ENCODE data around the gene KRT33B.
"Not testable (repeated sequence)": the region's sequence is repeated elsewhere in the genome, so short reads cannot be mapped to it uniquely, and the experiment has no call there.

Gene KRT33B

DNA sequence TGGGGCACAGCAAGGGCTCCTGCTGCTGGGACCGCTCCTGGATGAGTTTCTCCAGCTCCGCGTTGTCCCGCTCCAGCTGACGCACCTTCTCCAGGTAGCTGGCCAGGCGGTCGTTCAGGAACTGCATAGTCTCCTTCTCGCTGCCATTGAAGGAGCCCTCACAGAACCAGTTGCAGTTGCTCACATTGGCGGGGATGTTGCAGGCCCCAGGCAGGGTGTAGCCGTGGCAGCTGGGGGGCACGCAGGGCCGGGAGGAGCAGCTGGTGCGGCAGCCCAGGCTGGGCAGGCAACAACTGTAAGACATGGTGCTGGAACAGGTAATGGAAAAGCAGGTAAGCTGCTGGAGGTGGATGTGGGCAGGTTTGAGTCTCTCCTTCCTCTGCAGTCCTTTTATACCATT lies 12.3 kb upstream of the KRT33B start, which contains the start of gene KRT34:
Gene KRT34 (minus strand): TSS at position 364 of the 400 bp plus-strand sequence. CDS start 60 bp downstream, at position 304.
- peaks cover 10% of the 10 kb centered on the region for H3K4me1 Mint-ChIP-seq (ENCODE audit: low read depth)
- not testable (repeated sequence) for H3K27ac Mint-ChIP-seq; H3K36me3 Mint-ChIP-seq (ENCODE audit: low read depth); H3K4me3 Mint-ChIP-seq; H3K9me3 Mint-ChIP-seq; H3K27me3 Mint-ChIP-seq

GRCh38 chr17:41380091-41380490 lies 10.5 kb upstream of the KRT33B start:
- not testable (repeated sequence) for H3K27me3 Mint-ChIP-seq; H3K4me3 Mint-ChIP-seq; H3K36me3 Mint-ChIP-seq (ENCODE audit: low read depth); H3K27ac Mint-ChIP-seq; H3K9me3 Mint-ChIP-seq
- H3K4me1 Mint-ChIP-seq (ENCODE audit: low read depth) = peaks cover 10% of the 10 kb centered on the region

GRCh38 chr17:41377546-41377945 lies 7.9 kb upstream of the KRT33B start:
- no peak overlapping the region for H3K4me3 Mint-ChIP-seq
- H3K4me1 Mint-ChIP-seq (ENCODE audit: low read depth) = peaks cover 10% of the 10 kb centered on the region
- no peaks in the 10 kb centered on the region for H3K27me3 Mint-ChIP-seq
- no peaks in the 10 kb centered on the region for H3K36me3 Mint-ChIP-seq (ENCODE audit: low read depth)
- H3K9me3 Mint-ChIP-seq = peaks cover 4% of the 10 kb centered on the region
- no peak overlapping the region for H3K27ac Mint-ChIP-seq

DNA sequence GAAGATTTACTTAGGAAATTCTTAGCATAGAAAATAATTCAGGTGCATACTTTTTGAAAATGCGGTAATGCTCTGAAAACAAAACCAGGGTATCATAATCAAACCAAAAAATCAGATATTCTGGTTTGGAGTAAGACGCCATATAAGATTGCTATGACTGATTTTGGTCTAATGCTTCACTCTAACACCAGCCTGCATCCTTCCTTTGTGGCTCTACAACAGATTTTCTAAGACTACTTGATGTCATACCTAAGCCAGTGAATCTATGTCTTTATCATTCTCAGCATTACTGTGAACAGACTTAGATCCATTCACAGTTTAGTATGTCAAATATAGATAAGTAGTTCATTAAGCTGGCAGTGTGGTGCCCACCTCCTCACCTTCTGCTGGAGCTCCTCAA lies 590 bp downstream of the KRT33B start:
- Mint-ChIP-seq H3K4me1 (ENCODE audit: low read depth) (no peaks in the 10 kb centered on the region), H3K9me3 (no peaks in the 10 kb centered on the region), H3K27me3 (no peaks in the 10 kb centered on the region)

DNA sequence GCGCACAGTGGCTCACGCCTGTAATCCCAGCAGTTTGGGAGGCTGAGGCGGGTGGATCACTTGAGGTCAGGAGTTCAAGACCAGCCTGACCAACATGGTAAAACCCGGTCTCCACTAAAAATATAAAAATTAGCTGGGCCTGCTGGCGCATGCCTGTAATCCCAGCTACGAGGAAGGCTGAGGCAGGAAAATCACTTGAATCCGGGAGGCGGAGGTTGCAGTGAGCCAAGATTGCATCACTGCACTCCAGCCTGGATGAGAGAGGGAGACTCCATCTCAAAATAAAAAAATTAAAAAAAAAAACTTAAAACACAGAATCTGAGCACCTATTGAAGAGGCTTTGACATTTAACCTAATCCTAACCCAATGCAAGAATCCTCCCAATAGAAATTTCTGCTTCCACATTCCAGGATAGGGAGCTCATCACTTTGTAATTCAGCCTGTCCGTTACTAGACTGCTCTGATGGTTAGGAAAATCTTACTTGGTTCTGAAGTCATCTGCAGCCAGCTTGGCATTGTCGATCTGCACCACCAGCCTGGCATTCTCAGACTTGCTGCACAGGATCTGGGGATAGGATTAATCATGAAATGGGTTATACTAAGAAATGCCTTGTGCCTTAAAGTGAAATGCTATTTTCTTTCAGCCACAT lies 2.1 kb downstream of the KRT33B start:
- Mint-ChIP-seq H3K36me3 (ENCODE audit: low read depth) (no peaks in the 10 kb centered on the region), H3K27me3 (no peaks in the 10 kb centered on the region), H3K4me3 (no peak overlapping the region), H3K27ac (no peak overlapping the region), H3K4me1 (ENCODE audit: low read depth) (no peaks in the 10 kb centered on the region), H3K9me3 (no peaks in the 10 kb centered on the region)

More for the DNA sequence above, 590 bp downstream of the KRT33B start:
- H3K36me3 Mint-ChIP-seq (ENCODE audit: low read depth) = no peaks in the 10 kb centered on the region
- H3K4me3 Mint-ChIP-seq = no peak overlapping the region
- H3K27ac Mint-ChIP-seq = no peak overlapping the region

DNA sequence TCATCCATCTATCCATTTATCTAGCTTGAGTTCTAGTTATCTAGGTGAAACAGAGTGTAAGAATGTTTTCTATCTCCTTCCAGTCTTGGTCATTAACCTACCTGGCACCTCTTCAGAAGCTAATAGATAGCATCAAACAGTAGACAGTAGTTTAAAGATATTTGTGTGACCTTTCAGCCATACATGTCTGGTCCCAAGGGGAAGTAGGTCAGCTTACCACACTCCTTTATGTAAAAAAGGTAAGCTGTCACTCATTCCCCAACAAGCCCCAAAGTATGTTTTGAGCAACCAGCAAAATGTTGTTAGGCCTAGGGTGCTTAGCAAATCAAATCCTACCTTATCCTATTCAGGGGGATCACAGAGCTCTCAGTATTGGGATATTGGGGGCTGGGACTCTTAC lies 3.5 kb downstream of the KRT33B start:
- Mint-ChIP-seq H3K36me3 (ENCODE audit: low read depth) (no peaks in the 10 kb centered on the region), H3K4me3 (no peak overlapping the region), H3K27me3 (no peaks in the 10 kb centered on the region), H3K27ac (no peak overlapping the region), H3K4me1 (ENCODE audit: low read depth) (no peaks in the 10 kb centered on the region), H3K9me3 (no peaks in the 10 kb centered on the region)

GRCh38 chr17:41363881-41364280 lies 5.7 kb downstream of the KRT33B start:
- H3K27me3 Mint-ChIP-seq = no peaks in the 10 kb centered on the region
- H3K36me3 Mint-ChIP-seq (ENCODE audit: low read depth) = no peaks in the 10 kb centered on the region
- no peak overlapping the region for H3K27ac Mint-ChIP-seq
- H3K9me3 Mint-ChIP-seq = no peaks in the 10 kb centered on the region
- H3K4me3 Mint-ChIP-seq = no peak overlapping the region
- no peaks in the 10 kb centered on the region for H3K4me1 Mint-ChIP-seq (ENCODE audit: low read depth)

- H3K9me3 Mint-ChIP-seq = peaks cover 2% of the 10 kb centered on the region
- H3K4me3 Mint-ChIP-seq = no peak overlapping the region
- no peak overlapping the region for H3K27ac Mint-ChIP-seq
- no peaks in the 10 kb centered on the region for H3K27me3 Mint-ChIP-seq
- no peaks in the 10 kb centered on the region for H3K36me3 Mint-ChIP-seq (ENCODE audit: low read depth)
- H3K4me1 Mint-ChIP-seq (ENCODE audit: low read depth) = no peaks in the 10 kb centered on the region
Observed at GRCh38 chr17:41360296-41360995, 9.2 kb downstream of the KRT33B start.

- Mint-ChIP-seq H3K4me3 (no peak overlapping the region), H3K36me3 (ENCODE audit: low read depth) (no peaks in the 10 kb centered on the region), H3K27me3 (no peaks in the 10 kb centered on the region), H3K4me1 (ENCODE audit: low read depth) (peaks cover 5% of the 10 kb centered on the region), H3K27ac (no peak overlapping the region), H3K9me3 (peaks cover 2% of the 10 kb centered on the region)
Observed at GRCh38 chr17:41354536-41354935, 15.1 kb downstream of the KRT33B start.

DNA sequence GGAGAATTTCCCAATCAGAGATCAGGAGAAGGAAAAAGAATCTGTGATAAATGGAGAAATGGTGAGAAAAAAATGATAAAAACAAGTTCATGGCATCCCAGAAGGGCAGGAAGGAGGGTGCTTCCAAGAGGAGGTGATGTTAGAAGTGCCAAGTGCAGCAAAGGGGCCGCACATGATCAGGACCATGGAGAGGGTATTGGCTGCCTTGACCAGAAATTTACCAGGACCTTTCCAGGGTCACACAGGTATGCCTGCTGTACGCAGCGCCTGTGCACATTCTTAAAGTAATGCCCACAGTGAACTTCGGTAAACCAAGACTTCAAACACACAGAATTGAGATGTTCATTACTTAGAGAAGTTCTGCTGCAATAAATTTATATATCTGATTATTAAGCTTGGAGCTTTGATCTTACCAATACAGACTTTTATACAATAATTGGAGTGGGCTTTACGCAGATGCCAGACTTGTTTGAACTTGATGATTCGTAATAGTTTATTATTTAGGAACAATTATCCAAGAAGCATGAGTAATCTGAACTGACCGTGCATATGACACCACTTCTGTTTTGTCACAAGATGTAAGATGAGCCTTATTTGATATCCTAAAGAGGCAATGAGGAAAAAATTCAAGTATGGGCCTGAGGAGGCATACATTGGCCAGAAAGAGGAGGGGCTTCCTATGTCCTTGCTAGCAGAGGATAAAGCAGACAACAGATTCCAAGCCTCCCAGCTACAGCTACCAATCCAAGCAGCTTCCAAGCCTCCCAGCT lies 16.8 kb downstream of the KRT33B start:
- no peak overlapping the region for H3K4me3 Mint-ChIP-seq
- no peak overlapping the region for H3K27ac Mint-ChIP-seq

DNA sequence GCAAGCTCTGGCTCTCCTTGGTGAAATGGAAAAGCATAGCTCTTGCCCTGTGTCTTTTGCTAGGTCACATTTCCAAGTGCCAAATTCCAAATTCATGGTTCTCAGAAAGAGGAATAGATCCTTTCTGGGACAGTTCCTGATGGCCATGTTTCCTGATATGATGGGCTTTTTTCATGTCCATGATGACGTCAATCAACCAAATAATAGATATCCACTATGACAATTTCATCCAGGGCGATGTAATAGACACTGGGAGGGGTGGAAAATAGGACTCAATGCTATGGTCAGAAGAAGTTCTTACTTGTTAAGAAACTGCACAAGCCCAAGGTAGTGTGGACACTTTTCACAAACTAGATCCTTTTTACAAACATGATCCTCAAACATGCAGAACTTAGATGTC lies 18.4 kb downstream of the KRT33B start:
- H3K4me1 Mint-ChIP-seq (ENCODE audit: low read depth) = peaks cover 5% of the 10 kb centered on the region
- H3K27me3 Mint-ChIP-seq = no peaks in the 10 kb centered on the region
- H3K9me3 Mint-ChIP-seq = no peaks in the 10 kb centered on the region
- H3K4me3 Mint-ChIP-seq = no peak overlapping the region
- no peak overlapping the region for H3K27ac Mint-ChIP-seq
- H3K36me3 Mint-ChIP-seq (ENCODE audit: low read depth) = no peaks in the 10 kb centered on the region

More for the DNA sequence above, 16.8 kb downstream of the KRT33B start:
- Mint-ChIP-seq H3K9me3 (peaks cover 2% of the 10 kb centered on the region), H3K36me3 (ENCODE audit: low read depth) (no peaks in the 10 kb centered on the region), H3K27me3 (no peaks in the 10 kb centered on the region), H3K4me1 (ENCODE audit: low read depth) (peaks cover 5% of the 10 kb centered on the region)

DNA sequence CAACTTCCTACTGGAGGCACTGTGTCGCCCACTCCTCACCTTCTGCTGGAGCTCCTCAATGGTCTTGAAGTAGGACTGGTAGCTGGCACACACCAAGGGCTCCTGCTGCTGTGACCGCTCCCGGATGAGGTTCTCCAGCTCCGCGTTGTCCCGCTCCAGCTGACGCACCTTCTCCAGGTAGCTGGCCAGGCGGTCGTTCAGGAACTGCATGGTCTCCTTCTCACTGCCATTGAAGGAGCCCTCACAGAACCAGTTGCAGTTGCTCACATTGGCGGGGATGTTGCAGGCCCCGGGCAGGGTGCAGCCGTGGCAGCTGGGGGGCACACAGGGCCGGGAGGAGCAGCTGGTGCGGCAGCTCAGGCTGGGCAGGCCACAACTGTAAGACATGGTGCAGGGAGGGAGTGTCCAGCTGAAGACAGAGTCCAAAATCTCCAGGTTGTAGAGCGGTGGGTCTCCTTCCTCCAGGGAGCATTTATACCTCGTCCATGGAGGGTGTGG lies 19.2 kb downstream of the KRT33B start, which contains the start of gene KRT33A:
Gene KRT33A (minus strand): TSS at position 448 of the 498 bp plus-strand sequence. CDS start 61 bp downstream, at position 387.
- H3K9me3 Mint-ChIP-seq; H3K27ac Mint-ChIP-seq; H3K27me3 Mint-ChIP-seq; H3K4me3 Mint-ChIP-seq; H3K4me1 Mint-ChIP-seq (ENCODE audit: low read depth); H3K36me3 Mint-ChIP-seq (ENCODE audit: low read depth): not testable (repeated sequence)

- Mint-ChIP-seq H3K36me3 (ENCODE audit: low read depth) (peaks cover 2% of the 10 kb centered on the region), H3K4me3 (no peak overlapping the region), H3K9me3 (no peaks in the 10 kb centered on the region), H3K27ac (no peak overlapping the region), H3K27me3 (no peaks in the 10 kb centered on the region), H3K4me1 (ENCODE audit: low read depth) (peaks cover 7% of the 10 kb centered on the region)
Observed at GRCh38 chr17:41347869-41348760, 21.5 kb downstream of the KRT33B start.

DNA sequence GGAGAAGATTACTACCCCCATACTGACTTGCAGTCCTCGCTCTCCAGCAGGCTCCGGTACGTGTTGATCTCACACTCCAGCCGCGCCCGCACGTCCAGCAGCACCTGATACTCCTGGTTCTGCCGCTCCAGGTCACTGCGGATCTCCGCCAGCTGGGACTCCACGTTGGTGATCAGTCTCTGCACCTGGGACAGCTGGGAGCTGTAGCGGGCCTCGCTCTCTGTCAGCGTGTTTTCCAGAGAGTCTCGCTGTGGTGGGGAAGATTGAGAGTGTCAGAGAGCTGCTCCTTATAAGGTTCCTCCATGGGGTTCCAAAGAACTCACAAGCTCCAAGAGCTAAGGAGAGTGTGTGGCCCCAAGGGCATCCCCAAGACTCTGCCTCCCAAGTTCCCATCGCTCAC lies 23.2 kb downstream of the KRT33B start:
- H3K4me1 Mint-ChIP-seq (ENCODE audit: low read depth) = peaks cover 17% of the 10 kb centered on the region
- not testable (repeated sequence) for H3K27me3 Mint-ChIP-seq, H3K27ac Mint-ChIP-seq, H3K4me3 Mint-ChIP-seq, H3K9me3 Mint-ChIP-seq
- H3K36me3 Mint-ChIP-seq (ENCODE audit: low read depth) = peaks cover 10% of the 10 kb centered on the region
